NCI-H1092 (cell line): ENCODE measurements around the gene MAN1A2.

Experiments
- DNase-seq: peaks from one replicate; lab custom pipeline; 2025; lab: John Stamatoyannopoulos, UW

Gene MAN1A2

GRCh38 chr1:117576236-117576635, 209.0 kb downstream of the MAN1A2 start:
- DNase-seq, result no peak

GRCh38 chr1:117577191-117577885, 210.1 kb downstream of the MAN1A2 start:
- DNase-seq, result no peak

- DNase-seq, result no peak
Measured at GRCh38 chr1:117578466-117578865, 211.2 kb downstream of the MAN1A2 start.
